B cell (primary cell): ENCODE measurements around the gene ELFN2. TPM values are rescaled to one million over a fixed set of nuclear protein-coding genes. Genes with fewer than 3 reads are reported as not detected.

ENCODE experiments used
- ATAC-seq: fragments of 200-7000 bp; cut with Tn5 transposase; one replicate; pipeline ENCODE4 v1.10.0; 2021; ENCODE audit warnings: low read depth, mild to moderate bottlenecking, moderate number of reproducible peaks, moderate library complexity
- CTCF ChIA-PET: fragments of 350-600 bp; sonication (Branson Sonifier 250); formaldehyde crosslinking; loops from one replicate; lab custom pipeline; 2021; ENCODE audit warnings: antibody characterized with exemption, inconsistent platforms; lab: Charles Lee
- POLR2A ChIA-PET: fragments of 350-600 bp; sonication (Branson Sonifier 250); formaldehyde crosslinking; loops from one replicate; lab custom pipeline; 2021; ENCODE audit warnings: antibody characterized with exemption; lab: Charles Lee
- DNase-seq: peaks from one replicate; pipeline ENCODE4 v3.0.0; 2013
- H2AFZ ChIP-seq: 2 replicates; pipeline ENCODE4 v1.6.1; 2012; ENCODE audit warnings: mild to moderate bottlenecking, low read depth, low read length; ENCODE audit not compliant: insufficient read depth, poor library complexity, severe bottlenecking
- H3K27ac ChIP-seq, 2 donors: 1 replicate in 1 of 2; 2 replicates in 1 of 2; pipeline ENCODE4 v1.5.1; 2012 to 2013; ENCODE audit warnings: low read length in 2 of 2, mild to moderate bottlenecking in 2 of 2, moderate library complexity in 1 of 2
- H3K27me3 ChIP-seq, 4 experiments: fragments of 200-600 bp in 1 of 4; sonication (generic) in 1 of 4; replicated peaks in 1 of 4; 1 replicate in 2 of 4; 2 replicates in 2 of 4; pipeline versions ENCODE4 v1.6.1 to v1.7.0; 2013 to 2016; ENCODE audit warnings: low read length in 3 of 4, mild to moderate bottlenecking in 2 of 4, mixed read lengths in 1 of 4, moderate library complexity in 1 of 4; ENCODE audit not compliant: insufficient read depth in 4 of 4, control insufficient read depth in 3 of 4; ENCODE audit errors: control extremely low read depth in 1 of 4
- H3K36me3 ChIP-seq, 2 experiments: replicated peaks in 1 of 2; 1 replicate in 1 of 2; 2 replicates in 1 of 2; pipeline versions ENCODE4 v1.6.1 to v1.7.1; 2013; ENCODE audit warnings: low read length in 1 of 2; ENCODE audit not compliant: insufficient read depth in 2 of 2, control insufficient read depth in 1 of 2; ENCODE audit errors: control extremely low read depth in 1 of 2, extremely low read depth in 1 of 2
- H3K4me1 ChIP-seq, 2 donors: fragments of 200-600 bp in 1 of 2; sonication (generic) in 1 of 2; 1 replicate in 1 of 2; 2 replicates in 1 of 2; pipeline versions ENCODE4 v1.5.1 to v1.6.1; 2013 to 2017; ENCODE audit warnings: low read length in 2 of 2; ENCODE audit not compliant: control insufficient read depth in 2 of 2, insufficient read depth in 2 of 2
- H3K4me2 ChIP-seq: replicated peaks from 2 replicates; pipeline ENCODE3; 2012; ENCODE audit warnings: mild to moderate bottlenecking, low read depth, low read length; ENCODE audit not compliant: poor library complexity, severe bottlenecking
- H3K4me3 ChIP-seq, 5 experiments: fragments of 200-600 bp in 1 of 5; sonication (generic) in 1 of 5; 1 replicate in 3 of 5; 2 replicates in 2 of 5; pipeline versions ENCODE4 v1.5.1 to v1.7.0; 2011 to 2016; ENCODE audit warnings: low read length in 4 of 5, mild to moderate bottlenecking in 4 of 5, low read depth in 2 of 5, control low read depth in 1 of 5, moderate library complexity in 1 of 5; ENCODE audit not compliant: insufficient read depth in 1 of 5; ENCODE audit errors: control extremely low read depth in 1 of 5, extremely low read depth in 1 of 5
- H3K79me2 ChIP-seq: fragments of 200-600 bp; sonication (generic); one replicate; pipeline ENCODE4 v1.6.0; 2016; ENCODE audit warnings: low read length; ENCODE audit not compliant: control insufficient read depth, insufficient read depth
- H3K9ac ChIP-seq: fragments of 200-600 bp; sonication (generic); 2 replicates; pipeline ENCODE4 v1.6.1; 2017; ENCODE audit warnings: mild to moderate bottlenecking, low read length, moderate library complexity
- H3K9me3 ChIP-seq, 3 donors: one replicate each; pipeline versions ENCODE4 v1.6.1 to v1.7.1; 2013; ENCODE audit warnings: low read length in 2 of 3; ENCODE audit not compliant: control insufficient read depth in 2 of 3, insufficient read depth in 1 of 3; ENCODE audit errors: control extremely low read depth in 1 of 3
- H4K20me1 ChIP-seq: 2 replicates; pipeline ENCODE4 v1.6.0; 2012; ENCODE audit warnings: mild to moderate bottlenecking, low read length; ENCODE audit not compliant: insufficient read depth, control insufficient read depth, poor library complexity, severe bottlenecking
- H3K27ac Mint-ChIP-seq: one replicate; pipeline ENCODE4 v1.8.0; 2021; ENCODE audit warnings: mixed read lengths
- H3K27me3 Mint-ChIP-seq: one replicate; pipeline ENCODE4 v1.8.0; 2021; ENCODE audit warnings: mixed read lengths
- H3K4me1 Mint-ChIP-seq: one replicate; pipeline ENCODE4 v1.8.0; 2021; ENCODE audit warnings: mixed read lengths
- H3K4me3 Mint-ChIP-seq: one replicate; pipeline ENCODE4 v1.8.0; 2021; ENCODE audit warnings: mixed read lengths
- H3K9me3 Mint-ChIP-seq: one replicate; pipeline ENCODE4 v1.8.0; 2022; ENCODE audit warnings: mixed read lengths; ENCODE audit not compliant: insufficient read depth
- EZH2 ChIP-seq: IDR thresholded peaks from 2 replicates; pipeline ENCODE4 v1.6.1; 2012; ENCODE audit warnings: borderline replicate concordance, low read depth, mild to moderate bottlenecking, moderate library complexity, low read length; ENCODE audit not compliant: insufficient read depth, poor library complexity, severe bottlenecking
- WGBS: methylation state at CpG from one replicate; pipeline ENCODE4 v1.1.5; 2013; ENCODE audit warnings: missing lambda C conversion rate; ENCODE audit not compliant: insufficient coverage; 5-methylcytosine and 5-hydroxymethylcytosine counted together
- intact Hi-C: fragments of 100-400 bp; cut with micrococcal nuclease; formaldehyde crosslinking; loops from one replicate; pipeline ENCODE4 v1.10.0; 2022
- polyA plus RNA-seq: library from polyadenylated mRNA; depleted of rRNA; stranded (reverse); fragments of >200 nt; gene quantifications from 2 replicates; pipeline ENCODE4 v1.2.3, GENCODE V29; 2012
- total RNA-seq, 2 donors: library from RNA; stranded (reverse); fragments of 120-200 nt in 1 of 2; gene quantifications; 1 replicate in 1 of 2; 2 replicates in 1 of 2; pipeline versions ENCODE4 v1.2.3 to v1.2.4, GENCODE V29; 2013 to 2022
- TF ChIP-seq, protein P1 (sequence below): fragments of 200-600 bp; IDR thresholded peaks from one replicate; pipeline ENCODE4 v1.8.0; 2022; ENCODE audit warnings: antibody characterized with exemption, mild to moderate bottlenecking

The ELFN2 gene
- total and polyA plus RNA-seq, 2 donors (not counting 1 experiment from before 2014, with no cell fraction given): 0.07 to 0.12 TPM

DNA sequence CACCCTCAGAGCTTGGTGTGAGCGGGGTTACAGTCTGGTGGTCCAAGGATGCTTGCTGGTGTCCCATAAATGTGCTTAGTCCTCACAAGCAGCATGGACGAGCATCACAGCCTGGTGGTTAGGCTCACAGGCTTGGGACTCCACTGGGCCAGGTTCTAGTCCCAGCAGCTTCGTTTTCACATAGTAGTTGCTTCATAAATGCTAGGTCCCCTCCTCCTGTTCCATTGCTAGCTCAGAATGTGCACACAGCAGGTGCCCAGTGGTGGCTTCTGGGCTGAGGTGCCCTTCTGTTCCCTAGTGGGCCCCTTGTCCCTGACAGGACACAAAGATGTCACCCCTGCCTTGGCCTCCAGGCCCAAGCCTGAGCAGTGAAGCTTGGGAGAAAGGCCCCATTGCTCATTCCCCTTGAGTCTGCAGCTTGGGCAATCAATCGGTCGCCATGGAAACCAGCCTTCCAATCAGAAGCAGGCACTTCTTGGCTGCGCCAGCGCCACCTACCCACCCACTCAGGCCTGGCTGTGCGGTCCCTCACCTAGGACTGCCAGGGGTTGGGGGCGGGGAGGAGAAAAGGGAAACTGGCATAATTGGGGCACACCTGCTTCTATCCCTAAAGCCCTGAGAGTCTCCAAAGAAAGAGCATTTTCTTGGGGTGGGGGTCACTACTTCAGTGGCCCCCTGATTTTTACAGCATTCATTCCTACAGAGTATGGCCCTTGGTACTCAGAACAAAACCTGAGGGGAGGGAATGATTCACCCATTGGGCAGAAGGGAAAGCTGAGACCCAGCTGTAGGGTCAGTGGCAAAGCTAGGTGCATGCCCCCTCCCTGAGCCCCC is 96.9 kb downstream of the ELFN2 start:
- H3K27ac ChIP-seq: no peak overlapping the region
- no peak overlapping the region for H3K4me3 ChIP-seq
- no peaks in the 10 kb centered on the region for H3K36me3 ChIP-seq
- no peaks in the 10 kb centered on the region for H3K9me3 Mint-ChIP-seq
- H3K9me3 ChIP-seq: peaks cover 0 to 6% (median 0%) of the 10 kb centered on the region in 3 donors
- no peaks in the 10 kb centered on the region for H4K20me1 ChIP-seq
- H3K9ac ChIP-seq: no peak overlapping the region
- no peak overlapping the region for H3K27ac Mint-ChIP-seq
- TF ChIP-seq, protein P1, sequence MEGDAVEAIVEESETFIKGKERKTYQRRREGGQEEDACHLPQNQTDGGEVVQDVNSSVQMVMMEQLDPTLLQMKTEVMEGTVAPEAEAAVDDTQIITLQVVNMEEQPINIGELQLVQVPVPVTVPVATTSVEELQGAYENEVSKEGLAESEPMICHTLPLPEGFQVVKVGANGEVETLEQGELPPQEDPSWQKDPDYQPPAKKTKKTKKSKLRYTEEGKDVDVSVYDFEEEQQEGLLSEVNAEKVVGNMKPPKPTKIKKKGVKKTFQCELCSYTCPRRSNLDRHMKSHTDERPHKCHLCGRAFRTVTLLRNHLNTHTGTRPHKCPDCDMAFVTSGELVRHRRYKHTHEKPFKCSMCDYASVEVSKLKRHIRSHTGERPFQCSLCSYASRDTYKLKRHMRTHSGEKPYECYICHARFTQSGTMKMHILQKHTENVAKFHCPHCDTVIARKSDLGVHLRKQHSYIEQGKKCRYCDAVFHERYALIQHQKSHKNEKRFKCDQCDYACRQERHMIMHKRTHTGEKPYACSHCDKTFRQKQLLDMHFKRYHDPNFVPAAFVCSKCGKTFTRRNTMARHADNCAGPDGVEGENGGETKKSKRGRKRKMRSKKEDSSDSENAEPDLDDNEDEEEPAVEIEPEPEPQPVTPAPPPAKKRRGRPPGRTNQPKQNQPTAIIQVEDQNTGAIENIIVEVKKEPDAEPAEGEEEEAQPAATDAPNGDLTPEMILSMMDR: no peak
- TF ChIP-seq EZH2: no peak
- peaks cover 17 to 31% of the 10 kb centered on the region in 2 donors for H3K4me1 ChIP-seq
- ChIA-PET POLR2A (no interaction called here), CTCF (interaction anchor here (0.8 to 1.4 kb wide), 2 partner anchors 14 to 100 kb away, joined by 3 to 4 read pairs; no protein-coding TSS in a partner anchor)
- intact Hi-C loops: no loop called here
- H2AFZ ChIP-seq: no peak overlapping the region
- peaks cover 60% of the 10 kb centered on the region for H3K27me3 Mint-ChIP-seq
- H3K4me2 ChIP-seq: no peak overlapping the region
- H3K4me1 Mint-ChIP-seq: peaks cover 16% of the 10 kb centered on the region
- WGBS: 76% methylated on average over 3 of the region's 9 CpGs
- H3K4me3 Mint-ChIP-seq: no peak overlapping the region
- ATAC-seq (peak; percentile 45), DNase-seq (peak; percentile 62)
- H3K79me2 ChIP-seq: no peaks in the 10 kb centered on the region
- peaks cover 0 to 79% (median 38%) of the 10 kb centered on the region in 4 experiments for H3K27me3 ChIP-seq
